CD4-positive, alpha-beta T cell treated with Interleukin-6 at 100 ng/mL for 8 hours (primary cell): ENCODE data around the gene MYL12B.
"Not testable (repeated sequence)": the region's sequence is repeated elsewhere in the genome, so short reads cannot be mapped to it uniquely, and the experiment has no call there.

ENCODE experiments used
- DNase-seq: peaks from one replicate; pipeline ENCODE4 v3.0.0-alpha.2; 2020; ENCODE audit warnings: mixed read lengths, low spot score

MYL12B gene

DNA sequence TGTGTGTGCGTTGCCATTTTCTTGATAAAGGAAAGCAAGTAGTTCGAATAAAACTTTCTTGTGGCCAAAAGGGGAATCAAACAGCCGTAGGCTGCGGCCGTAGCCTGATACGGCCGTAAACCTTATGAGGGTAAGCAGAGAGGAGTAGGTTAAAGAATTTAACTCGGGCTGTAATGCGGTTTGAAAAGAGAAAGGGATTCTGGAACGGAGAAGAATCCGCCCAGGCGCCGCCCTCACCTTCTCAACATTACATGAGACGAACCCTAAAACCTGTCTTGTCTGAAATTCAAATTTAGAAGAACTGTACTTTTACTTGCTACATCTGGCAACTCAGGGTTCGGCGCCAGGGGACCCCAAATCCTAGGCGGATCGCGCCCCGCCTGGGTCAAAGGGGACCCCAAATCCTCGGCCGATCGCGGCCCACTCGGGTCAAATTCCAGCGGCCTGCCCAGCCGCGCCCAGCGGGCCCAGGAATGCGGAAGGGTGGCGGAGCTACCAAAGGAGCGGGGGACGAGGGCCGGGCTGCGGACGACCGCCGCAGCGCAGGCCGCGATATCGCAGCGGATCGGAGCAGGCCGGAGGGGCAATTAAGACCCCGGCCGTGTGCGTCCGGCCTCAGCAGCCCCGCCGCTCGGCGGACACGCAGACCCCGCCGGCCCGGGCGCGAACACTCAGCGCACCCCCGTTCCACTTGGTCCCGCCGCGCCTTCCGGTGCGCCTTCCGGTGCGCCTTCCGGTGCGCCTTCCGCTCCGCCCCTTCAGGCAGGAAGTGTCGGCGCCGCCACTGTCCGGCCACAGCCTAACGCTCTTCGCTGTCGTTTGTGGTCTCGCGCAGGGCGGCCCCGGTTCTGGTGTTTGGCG lies at the start of gene MYL12B:
Gene MYL12B, plus strand, starts transcription at position 761 of the 861 bp plus-strand sequence. CDS start 10,766 bp downstream, outside the sequence.
- DNase-seq: peak; percentile 76

DNA sequence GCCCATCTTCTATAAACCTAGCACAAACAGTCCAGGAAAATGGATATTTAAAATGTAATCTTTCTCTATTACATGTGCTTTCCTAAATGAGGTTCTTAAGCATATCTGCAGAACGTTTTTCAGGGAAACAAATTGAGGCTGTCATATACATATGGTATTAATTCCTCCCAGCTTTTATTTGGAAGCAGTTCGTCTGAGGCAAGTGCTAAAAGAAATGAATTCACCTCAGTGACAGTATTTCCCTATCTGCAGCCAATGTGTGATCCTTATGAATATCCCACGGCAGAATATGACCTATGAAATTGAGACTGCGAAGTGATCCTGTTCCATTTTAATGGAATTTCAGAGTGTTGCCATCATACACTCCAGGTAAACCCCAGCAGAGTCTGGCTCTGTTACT lies 49.3 kb upstream of the MYL12B start:
- no peak for DNase-seq

DNA sequence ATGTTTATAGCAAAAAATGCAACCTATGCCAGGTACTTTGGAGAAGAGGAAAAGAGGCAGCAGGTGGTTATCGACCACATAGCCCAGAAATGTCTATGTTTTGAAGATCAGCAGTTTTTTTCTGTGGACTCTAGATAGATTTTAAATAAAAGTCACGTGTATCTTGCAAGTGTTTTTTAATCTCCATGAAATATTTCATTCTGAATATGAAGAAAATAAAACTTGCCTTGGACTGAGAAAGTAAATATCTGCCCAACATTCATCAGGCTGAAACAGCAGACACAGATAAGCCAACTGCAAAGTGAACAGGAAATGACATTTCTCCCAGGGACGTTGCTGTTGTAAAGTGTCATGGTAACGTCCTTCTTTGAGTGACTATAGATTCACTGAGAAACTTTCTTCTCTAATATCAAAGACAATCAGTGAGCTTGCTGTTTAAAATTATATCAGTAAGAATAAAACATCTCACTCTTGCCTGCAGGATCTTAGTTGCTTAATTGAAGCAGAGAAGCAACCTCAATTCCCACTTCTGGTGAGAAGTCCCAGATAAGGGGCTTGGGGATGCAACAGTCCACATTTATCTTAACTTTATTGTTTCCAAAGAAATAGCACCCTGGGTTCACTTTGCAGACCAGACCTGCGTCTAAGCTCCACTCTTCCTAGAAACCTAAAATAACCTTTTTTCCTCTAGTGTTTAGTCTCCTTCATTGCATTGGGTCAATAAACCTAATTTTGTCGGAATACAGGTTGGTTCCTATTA lies 48.5 kb upstream of the MYL12B start:
- peak; percentile 8 for DNase-seq

DNA sequence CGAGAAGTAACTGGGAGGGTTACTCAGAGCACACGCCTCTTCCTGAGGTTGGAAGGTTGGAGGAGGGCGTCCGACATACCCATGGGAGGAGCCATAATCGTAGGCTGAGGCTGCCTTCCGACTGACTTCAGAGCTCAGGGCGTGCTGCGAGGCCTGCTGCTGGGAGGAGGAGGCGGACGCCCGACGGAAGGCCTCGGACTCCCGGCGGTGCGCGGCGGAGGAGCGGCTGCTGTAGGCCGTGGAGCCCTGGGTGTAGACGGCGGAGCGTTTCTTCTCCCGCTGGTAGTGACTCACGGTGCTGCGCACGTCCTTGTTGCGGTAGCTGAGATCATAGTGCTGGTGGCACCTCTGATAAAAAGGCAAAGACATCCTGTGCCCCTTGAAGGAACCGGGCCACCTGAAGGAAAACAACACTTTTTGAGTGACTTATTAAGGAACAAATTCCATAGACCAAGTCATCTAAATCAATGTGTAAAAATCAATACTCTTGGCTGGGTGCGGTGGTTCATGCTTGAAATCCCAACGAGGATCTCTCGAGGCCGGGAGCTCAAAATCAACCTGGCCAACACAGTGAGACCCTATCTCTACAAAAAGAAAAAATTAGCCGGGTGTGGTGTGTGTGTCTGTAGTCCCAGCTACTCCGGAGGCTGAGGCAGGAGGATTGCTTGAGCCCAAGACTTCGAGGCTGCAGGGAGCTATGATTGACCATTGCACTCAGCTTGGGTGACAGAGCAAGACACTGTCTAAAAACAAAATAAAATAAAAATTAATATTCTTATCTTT lies 46.9 kb upstream of the MYL12B start:
- no peak for DNase-seq

DNA sequence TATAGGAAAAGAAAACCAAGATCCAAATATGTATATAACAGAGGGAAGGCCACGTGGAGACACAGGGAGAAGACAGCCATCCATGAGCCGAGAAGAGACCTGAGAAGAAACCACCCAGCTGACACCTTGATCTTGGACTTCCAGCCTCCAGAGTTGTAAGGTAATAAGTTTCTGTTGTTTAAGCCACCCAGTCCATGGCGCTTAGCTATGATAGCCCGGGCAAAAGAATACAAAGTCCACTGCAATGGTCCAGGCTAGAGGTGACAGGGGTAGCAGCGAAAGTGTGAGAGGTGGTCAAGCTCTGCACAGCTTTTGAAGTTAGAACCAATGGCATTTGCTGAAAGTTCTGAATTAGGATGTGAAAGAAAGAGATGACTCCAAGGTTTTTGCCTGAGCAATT lies 44.9 kb upstream of the MYL12B start:
- DNase-seq: no peak

DNA sequence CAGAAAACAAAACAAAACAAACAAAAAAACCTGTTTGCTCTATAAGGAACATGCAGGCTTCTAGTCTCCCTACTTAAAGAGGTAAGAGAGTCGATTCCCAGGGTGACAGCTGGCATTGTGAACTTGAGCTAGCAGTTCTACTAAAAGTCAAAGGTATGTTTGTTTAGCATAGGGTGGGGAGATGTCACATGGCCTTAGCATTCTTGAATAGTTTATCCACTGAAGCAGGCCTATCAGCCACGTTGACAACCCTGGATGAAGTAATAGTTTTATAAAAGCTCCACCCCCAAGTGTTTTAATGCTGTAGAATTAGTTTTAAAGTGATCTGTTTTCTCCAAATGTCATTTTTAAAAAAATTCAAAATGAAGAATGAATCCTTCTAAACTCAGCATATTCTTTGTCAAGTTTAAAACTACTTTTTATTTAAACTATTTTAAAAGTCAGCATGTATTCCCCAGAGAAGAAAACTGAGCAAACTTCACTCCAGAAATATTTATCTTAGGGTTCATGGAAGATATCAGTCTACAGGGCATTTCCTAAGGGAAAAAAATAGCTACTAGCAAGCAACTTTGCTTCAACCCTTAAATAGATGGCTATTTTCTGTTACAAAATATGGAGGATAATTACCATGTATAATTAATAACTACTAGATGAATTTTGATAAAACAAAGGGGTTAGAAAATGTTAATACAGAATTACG lies 43.8 kb upstream of the MYL12B start:
- DNase-seq: no peak

DNA sequence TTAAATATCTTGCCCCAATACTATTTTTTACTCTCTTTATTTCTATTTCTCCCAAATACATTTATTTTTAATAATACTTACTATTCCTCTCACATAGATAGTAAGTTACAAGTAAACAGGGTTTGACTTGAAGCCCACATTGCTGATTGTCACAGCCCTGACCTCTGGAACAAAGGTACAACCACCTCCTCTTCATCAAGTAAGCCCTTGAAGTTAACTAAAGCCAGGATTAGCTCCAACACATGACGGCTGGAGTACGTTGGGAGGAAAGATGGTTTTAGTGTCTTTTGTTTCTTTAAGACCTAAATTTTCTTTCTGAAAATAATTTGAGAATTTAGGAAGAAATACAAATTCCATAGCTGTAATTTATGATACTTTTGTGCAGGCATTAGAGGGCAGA lies 43.1 kb upstream of the MYL12B start:
- DNase-seq: no peak

DNA sequence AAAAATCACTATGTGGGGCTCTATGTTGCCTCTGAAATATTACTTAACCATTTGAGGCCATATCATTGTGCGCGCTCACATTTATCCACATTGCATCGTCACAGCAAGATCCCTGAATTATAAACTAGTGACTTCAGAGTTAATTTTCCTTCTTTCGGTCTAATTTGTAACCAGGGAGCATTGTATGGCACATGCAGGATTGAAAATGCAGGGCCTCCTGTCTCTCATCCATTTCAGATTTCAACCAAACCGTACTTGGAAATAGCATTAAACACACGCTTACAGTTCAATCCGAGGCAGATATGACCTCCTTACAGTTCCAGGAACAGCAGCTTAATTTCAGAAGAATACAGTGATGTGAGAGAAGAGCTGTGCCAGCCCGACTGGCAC lies 42.7 kb upstream of the MYL12B start:
- DNase-seq: no peak

DNA sequence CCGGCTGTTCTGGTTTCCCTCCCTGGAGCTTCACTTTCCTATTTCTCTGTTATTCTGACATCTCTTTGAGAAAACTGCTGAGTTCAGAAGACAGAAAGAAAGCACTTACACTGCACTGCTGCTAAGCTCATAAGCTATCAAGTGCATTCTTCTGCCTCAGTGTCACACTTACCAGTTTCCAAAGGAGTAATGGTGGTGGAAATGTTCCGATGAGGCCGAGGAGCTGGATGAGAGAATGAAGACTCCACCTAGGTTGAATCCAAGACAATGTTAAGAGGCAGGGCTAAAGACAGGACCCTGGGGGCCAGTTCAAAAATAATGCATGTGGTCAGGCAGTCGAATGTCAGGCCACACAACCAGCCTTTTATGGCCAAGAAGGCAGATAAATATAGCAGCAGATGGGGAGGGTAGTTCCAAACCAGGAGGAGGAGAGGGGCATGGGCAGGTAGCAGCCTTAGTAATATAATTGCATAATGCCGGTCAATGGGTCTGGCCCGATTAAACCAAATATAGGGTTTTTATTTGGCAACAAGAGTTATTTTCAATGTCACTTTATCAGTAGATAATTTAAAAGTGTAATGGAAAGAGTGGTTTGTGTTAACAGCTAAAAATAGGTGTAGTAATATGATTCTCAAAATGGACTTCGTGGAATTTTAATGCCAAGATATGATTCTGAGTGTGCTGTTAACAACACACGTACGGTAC lies 42.1 kb upstream of the MYL12B start, which contains the start of gene MYOM1:
Gene MYOM1, minus strand, starts transcription at position 338 of the 705 bp plus-strand sequence. CDS start 4,745 bp downstream, outside the sequence.
- no peak for DNase-seq

DNA sequence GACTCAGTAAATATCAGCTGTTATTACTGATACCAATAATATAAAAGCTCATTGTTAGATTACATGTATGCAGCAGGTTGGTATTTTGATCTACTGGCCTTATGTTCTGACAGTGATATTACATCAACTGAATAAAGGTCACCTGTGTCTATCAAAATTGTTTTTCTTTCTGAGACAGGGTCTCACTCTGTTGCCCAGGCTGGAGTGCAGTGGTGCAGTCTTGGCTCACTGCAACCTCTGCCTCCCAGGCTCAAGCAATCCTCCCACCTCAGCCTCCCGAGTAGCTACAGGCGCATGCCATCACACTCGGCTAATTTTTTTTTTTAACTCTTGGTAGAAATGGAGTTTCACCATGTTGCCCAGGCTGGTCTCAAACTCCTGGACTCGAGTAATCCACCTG lies 41.1 kb upstream of the MYL12B start:
- not testable (repeated sequence) for DNase-seq

DNA sequence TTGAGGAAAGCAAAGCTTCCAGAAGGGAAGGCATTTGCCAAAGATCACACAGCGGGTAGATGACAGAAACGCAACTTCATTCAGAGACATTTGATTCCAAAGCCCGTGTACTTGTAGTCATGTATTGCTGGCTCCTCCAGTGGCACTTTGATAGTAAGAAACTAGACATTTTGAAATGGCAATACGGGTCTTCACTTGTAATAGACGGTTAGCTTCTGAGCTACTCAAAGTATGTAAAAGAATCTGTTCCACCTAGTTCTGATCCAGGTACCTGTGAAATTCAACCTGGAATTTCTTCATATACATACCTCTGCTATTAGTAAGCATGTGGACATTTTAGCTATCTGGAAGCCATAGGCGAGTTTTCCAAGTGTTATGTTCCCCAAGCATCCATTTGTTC lies 40.4 kb upstream of the MYL12B start:
- DNase-seq: no peak

DNA sequence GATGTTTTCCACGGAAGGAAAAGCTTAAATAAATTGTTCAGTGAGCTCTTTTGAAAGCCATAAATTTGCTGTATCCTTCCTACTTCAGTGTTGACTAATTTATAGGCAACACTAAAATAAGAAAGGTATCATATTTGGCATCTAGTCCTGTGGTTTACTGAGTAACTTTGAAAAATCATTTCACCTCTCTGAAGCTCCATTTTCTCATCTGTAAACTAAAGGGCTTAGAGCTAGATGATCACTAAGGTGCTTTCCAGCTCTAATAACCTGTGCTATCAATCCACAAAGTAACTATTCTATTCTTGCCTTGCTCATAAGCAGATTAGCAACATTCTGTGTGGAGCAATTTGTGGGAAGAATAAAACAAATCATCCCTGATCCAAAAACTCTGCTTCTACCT lies 38.6 kb upstream of the MYL12B start:
- no peak for DNase-seq

DNA sequence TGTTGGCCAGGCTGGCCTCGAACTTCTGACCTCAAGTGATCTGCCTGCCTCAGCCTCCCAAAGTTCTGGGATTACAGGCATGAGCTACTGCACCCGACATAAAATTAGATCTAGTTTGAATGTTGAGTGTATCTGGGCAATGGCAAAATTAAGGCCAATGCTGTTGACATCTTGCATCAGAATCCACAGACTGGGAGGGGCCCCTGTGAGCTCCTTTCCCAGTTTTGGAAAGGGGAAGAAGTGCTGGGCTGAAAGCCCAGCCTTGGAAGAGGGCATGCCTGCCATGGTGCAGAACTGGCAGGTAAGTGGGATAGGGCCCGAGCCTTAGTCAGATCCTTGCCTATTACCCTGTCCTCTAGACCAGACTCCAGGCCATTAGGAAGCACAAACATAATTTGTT lies 37.7 kb upstream of the MYL12B start:
- no peak for DNase-seq

DNA sequence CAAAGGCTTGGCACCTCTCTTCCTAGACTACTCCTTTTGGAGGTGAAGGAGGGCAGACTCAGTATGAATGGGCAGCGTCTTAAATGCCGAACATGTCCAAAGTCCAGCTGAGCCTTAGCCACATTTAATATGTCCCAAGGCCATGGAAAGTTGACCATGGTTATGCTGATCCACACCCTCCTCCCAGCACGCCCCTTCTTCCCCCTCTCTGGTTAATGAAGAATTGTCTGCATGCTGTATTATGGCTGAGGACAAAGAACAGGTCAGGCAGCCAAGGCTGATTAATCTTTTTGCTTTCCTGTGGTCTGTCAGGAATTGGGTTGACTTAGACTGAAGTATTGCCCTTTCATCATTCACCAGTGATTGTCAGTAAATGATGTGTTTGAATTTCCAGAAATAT lies 36.3 kb upstream of the MYL12B start:
- DNase-seq: no peak

DNA sequence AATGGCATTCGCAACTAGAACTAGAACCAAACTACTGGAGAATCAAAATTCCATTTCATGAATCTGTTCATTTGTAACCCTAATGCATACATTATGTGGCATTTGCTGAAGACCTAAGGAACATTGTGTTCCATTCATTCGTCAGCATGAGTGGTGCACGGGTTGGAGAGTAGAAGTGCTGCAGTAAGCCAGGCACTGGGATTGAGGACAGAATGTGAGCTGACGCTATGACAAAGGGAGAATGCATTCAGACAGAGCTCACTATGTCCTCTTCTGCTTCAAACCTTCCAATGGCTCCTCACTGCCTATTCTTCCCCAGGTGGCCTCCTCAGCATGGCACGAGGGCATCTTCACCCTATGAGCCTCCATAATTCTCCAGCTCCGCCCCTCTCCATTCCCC lies 35.9 kb upstream of the MYL12B start:
- no peak for DNase-seq

DNA sequence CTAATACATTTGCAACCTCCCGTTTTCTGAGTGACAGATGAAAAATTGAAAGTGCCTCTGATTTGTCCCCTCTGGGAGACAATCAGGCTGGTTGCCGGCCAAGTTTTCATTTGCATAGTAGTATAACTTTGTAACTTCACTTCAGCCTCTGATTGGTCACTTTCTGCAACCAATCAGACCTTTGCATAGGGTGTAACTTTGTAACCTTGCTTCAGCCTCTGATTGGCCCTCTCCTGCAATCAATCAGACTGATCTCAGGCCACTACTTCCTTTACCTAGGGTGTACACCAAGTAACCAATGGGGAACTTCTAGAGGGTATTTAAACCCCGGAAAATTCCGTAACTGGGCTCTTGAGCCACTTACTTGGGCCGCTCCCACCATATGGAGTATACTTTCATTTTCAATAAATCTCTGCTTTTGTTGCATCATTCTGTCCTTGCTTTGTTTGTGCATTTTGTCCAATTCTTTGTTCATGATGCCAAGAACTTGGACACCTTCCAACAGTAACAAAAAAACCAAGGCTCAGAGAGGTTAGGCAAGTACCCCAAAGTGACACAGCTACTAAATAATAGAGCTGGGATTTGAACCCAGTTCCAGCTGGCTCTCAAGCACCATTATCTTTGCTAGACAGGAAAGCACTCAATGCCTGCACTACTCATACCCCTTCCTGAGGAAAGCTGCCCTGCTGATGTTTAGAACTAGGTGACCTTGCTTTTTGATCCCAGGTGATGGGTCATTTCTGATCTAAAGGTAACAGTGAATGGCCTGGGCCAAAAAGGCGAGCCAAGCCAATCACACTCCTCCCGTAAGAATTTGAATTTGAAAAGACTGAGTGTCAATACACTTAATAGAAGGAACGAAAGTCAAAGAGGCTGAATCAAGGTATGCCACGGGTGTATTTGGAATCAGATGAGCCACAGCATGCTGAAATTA lies 31.3 kb upstream of the MYL12B start:
- no peak for DNase-seq

DNA sequence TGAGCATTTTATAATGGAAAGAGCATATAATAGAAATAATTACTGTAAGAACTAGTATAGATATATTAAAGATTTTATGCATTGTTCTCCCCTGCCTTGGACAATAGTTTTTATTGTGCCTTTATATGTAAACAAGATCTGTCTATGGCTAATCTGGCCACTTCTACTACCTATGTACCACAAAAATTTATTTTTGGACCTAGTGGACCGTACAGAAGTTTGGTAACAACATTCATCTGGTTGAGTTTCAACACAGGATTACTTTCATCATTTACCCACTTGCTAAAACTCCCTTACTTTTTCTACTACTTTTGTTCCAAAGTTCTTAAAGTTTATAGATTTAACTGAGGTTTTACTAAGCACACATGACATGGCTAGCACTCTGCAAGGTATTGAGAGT lies 28.9 kb upstream of the MYL12B start:
- DNase-seq: no peak

DNA sequence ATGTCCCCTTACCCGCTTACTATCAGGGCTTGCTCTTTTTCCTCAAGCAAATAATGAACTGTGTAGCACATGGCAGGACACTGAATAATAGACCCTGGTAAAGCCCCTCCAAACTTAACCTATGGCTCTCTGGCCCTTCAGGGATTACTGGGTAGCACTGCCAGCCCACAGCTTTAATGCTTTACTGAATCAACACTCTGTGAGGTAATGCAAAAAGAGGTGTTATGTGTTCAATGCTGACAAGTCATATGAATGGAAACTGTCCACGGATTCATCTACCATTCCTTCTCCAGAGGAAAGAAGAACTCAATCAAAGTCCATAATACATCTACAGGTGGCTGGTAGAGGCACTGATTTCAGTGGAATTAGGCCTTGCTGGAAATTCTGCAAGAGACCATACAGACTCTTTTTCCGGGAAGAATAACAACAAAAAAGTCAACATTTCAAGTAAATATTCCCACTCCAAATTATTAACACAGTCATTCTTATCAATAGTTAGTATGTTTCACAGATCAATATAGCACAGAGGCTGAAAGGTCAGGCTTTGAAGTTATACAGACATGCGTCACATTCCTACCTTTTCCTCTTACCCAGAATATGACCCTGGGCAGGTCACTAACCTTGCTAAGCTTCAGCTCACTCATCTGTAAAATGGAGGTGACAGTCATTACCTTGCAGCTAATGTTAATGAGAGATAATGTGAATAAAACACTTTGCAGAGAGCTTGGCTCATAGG lies 28.3 kb upstream of the MYL12B start:
- DNase-seq: no peak

DNA sequence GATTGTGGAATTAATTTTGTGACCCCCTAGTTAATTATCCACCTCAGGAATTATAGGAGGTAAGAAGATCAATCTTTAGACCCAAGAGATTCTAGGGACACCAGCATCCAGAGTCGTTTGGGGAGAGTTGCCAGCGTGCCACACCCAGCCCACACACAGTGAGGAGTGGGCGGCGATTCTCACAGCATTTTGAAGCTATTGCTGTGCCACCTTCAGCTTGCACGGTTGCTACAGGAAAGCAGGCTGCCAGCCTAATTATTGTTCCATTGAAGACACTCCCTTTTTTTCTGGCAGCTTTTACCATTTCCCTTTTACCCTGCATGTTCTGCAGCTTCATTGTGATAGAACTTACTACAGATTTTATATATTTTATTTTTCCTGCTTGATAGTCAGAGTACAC lies 27.5 kb upstream of the MYL12B start:
- no peak for DNase-seq
